ENCODE results near the gene PDPK1.
"Not testable (repeated sequence)": the region's sequence is repeated elsewhere in the genome, so short reads cannot be mapped to it uniquely, and the experiment has no call there.

Gene PDPK1

GRCh38 chr16:2584729-2585650 is 47.2 kb downstream of the PDPK1 start:
- H3K27ac ChIP-seq = no peak overlapping the region
- no peak for DNase-seq (ENCODE audit: low read depth, low spot score)

- no peak for DNase-seq (ENCODE audit: low read depth, low spot score)
- H3K27ac ChIP-seq = no peak overlapping the region
These were observed 47.8 kb downstream of the PDPK1 start for GRCh38 chr16:2585651-2586081.

- DNase-seq (ENCODE audit: low read depth, low spot score) = no peak
- no peak overlapping the region for H3K27ac ChIP-seq
These were observed 48.4 kb downstream of the PDPK1 start for GRCh38 chr16:2586241-2586640.

GRCh38 chr16:2586901-2587480 is 49.2 kb downstream of the PDPK1 start:
- H3K27ac ChIP-seq = no peak overlapping the region
- no peak for DNase-seq (ENCODE audit: low read depth, low spot score)

- H3K27ac ChIP-seq = no peak overlapping the region
- no peak for DNase-seq (ENCODE audit: low read depth, low spot score)
These were observed 50.2 kb downstream of the PDPK1 start for GRCh38 chr16:2587891-2588565.

- no peak for DNase-seq (ENCODE audit: low read depth, low spot score)
- H3K27ac ChIP-seq = no peak overlapping the region
These were observed 53.8 kb downstream of the PDPK1 start for GRCh38 chr16:2591476-2592240.

GRCh38 chr16:2592786-2593185 is 55.0 kb downstream of the PDPK1 start:
- no peak overlapping the region for H3K27ac ChIP-seq
- no peak for DNase-seq (ENCODE audit: low read depth, low spot score)

- no peak for DNase-seq (ENCODE audit: low read depth, low spot score)
- no peak overlapping the region for H3K27ac ChIP-seq
These were observed 57.8 kb downstream of the PDPK1 start for GRCh38 chr16:2595393-2596205.

- DNase-seq (ENCODE audit: low read depth, low spot score) = no peak
- H3K27ac ChIP-seq = no peak overlapping the region
These were observed 59.1 kb downstream of the PDPK1 start for GRCh38 chr16:2596747-2597559.

GRCh38 chr16:2597560-2597902 is 59.7 kb downstream of the PDPK1 start:
- DNase-seq (ENCODE audit: low read depth, low spot score) = no peak
- no peak overlapping the region for H3K27ac ChIP-seq

GRCh38 chr16:2598133-2598641 is 60.4 kb downstream of the PDPK1 start:
- no peak for DNase-seq (ENCODE audit: low read depth, low spot score)
- H3K27ac ChIP-seq = no peak overlapping the region

GRCh38 chr16:2598723-2599122 is 60.9 kb downstream of the PDPK1 start:
- no peak for DNase-seq (ENCODE audit: low read depth, low spot score)
- no peak overlapping the region for H3K27ac ChIP-seq

GRCh38 chr16:2599165-2599564 is 61.3 kb downstream of the PDPK1 start:
- not testable (repeated sequence) for DNase-seq (ENCODE audit: low read depth, low spot score)

GRCh38 chr16:2599785-2600184 is 62.0 kb downstream of the PDPK1 start:
- DNase-seq (ENCODE audit: low read depth, low spot score); H3K27ac ChIP-seq: not testable (repeated sequence)

More at GRCh38 chr16:2599165-2599564, 61.3 kb downstream of the PDPK1 start:
- H3K27ac ChIP-seq = not testable (repeated sequence)

GRCh38 chr16:2601301-2602025 is 63.6 kb downstream of the PDPK1 start:
- H3K27ac ChIP-seq; DNase-seq (ENCODE audit: low read depth, low spot score): not testable (repeated sequence)

GRCh38 chr16:2602175-2602574 is 64.4 kb downstream of the PDPK1 start:
- not testable (repeated sequence) for H3K27ac ChIP-seq; DNase-seq (ENCODE audit: low read depth, low spot score)

GRCh38 chr16:2603165-2604015 is 65.6 kb downstream of the PDPK1 start:
- peak overlapping the region; percentile 86 for H3K27ac ChIP-seq
- peak; percentile 76 for DNase-seq (ENCODE audit: low read depth, low spot score)

Measured in epithelial cell of prostate (primary cell).